Fibroblast of gingiva (primary cell): ENCODE data around the gene ASTN2.
"Not testable (repeated sequence)": the region's sequence is repeated elsewhere in the genome, so short reads cannot be mapped to it uniquely, and the experiment has no call there.

Source experiments
- DNase-seq: peaks from one replicate; pipeline ENCODE4 v3.0.0-alpha.2; 2011; ENCODE audit warnings: low read depth

The ASTN2 gene

DNA sequence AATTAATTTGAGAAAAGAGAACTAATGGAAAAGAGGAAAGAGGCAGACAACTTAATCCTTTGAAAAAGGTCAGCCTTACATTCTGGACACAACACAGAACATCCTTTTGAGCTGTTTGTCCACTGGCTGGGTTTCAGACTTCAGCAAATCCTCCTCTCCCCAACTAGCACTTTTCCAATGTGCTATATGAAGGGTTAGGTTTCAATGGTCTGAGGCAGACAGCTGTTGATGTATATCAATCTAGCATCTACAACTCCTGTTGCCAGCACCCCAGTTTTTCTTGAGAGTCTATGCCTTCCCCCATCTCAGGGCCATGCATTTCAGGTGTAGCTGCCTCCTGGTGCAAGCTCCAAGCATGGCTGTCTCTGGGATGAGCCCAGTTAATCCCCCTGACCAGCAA lies 553.5 kb downstream of the ASTN2 start:
- DNase-seq: no peak

- peak; percentile 8 for DNase-seq
Observed at GRCh38 chr9:116860509-116861120, 554.2 kb downstream of the ASTN2 start.

DNA sequence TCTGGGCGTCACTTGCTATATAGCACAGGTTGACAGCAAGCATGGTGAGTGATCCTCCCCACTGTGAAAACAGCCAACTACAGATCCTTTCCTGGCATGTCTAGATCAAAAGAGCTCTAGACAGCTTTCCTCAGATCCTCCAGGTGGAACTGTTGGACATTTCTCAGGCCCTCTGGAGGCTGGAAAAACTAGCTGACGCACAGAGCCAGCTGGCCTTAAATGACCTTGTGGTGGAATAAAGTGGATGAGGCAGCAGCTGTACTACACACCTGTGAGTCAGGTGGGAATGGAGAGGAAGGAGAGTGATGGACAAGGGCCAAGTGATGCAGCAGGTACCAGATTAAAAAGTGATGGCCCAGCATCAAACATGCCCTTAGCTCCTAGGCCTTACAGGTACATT lies 555.1 kb downstream of the ASTN2 start:
- DNase-seq: no peak

- no peak for DNase-seq
Observed at GRCh38 chr9:116857321-116857720, 557.5 kb downstream of the ASTN2 start.

DNA sequence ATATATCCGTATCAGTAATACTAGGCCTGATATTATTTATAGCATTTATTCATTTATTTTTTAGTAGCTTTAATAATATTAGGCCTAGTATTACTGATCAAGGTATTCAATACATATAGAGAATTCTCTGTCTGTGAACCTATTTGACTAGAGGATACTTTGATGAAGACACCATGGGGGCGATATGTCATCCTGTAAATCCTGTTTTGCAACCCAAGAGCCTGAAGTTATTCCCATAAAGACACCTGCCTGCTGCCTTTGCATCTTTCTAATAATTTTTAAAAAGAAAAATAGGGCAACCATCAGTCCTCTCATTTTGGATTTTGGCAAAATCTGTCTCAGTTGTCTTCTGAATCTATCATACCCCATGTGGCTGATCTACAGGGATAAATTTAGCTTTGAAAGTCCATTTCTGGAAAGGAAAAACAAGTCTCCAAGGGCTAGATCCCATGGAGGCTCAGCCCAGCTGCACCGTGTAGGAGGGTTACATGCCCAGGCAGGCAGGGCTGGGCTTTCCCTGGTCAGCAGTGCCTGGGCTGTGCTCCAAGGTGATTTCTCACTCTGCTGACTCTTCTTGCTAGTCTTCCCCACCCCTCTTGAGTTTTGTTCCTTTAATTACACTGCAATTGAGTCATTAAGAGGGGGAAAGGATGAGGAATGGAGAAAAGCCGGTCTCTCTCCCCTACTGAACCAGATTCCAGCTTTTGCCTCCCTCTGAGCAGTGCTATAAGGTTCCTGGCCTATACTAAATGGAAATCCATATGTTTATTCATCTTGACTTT lies 558.8 kb downstream of the ASTN2 start:
- DNase-seq: no peak

GRCh38 chr9:116849721-116850120 lies 565.1 kb downstream of the ASTN2 start:
- no peak for DNase-seq

DNA sequence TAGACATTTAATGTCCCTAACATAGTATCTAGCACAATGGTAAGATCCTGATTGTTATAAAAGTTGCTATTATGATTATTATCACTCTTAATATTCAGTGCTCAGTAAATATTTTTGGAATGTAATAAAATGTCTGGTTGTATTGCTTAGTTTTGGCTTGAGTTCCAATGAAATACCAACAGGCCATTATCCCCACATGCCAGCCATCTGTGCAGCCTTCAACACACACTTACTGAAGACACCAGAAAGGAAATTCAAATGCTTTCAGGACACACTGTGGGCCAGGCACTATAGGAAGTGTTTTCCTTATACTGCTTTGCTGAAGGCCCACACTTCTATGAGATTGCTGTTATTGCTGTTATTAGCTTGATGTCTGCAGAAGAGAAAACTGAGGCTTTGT lies 570.2 kb downstream of the ASTN2 start:
- DNase-seq: no peak

GRCh38 chr9:116843863-116844620 lies 570.8 kb downstream of the ASTN2 start:
- no peak for DNase-seq

- no peak for DNase-seq
Observed at GRCh38 chr9:116842658-116843057, 572.2 kb downstream of the ASTN2 start.

DNA sequence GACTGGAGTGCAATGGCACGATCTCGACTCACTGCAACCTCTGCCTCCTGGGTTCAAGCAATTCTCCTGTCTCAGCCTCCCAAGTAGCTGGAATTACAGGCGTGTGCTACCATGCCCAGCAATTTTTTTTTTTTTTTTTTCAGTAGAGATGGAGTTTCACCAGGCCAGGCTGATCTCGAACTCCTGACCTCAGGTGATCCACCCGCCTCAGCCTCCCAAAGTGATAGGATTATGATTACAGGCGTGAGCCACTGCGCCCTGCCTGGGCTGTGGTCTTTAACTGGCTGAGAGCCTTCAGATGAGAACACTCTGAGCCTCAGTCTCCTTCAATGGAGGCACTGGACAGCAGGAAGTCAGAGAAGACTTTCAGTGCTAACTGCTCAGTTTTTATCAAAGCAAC lies 576.4 kb downstream of the ASTN2 start:
- DNase-seq: not testable (repeated sequence)

- DNase-seq: no peak
Observed at GRCh38 chr9:116837018-116837989, 577.6 kb downstream of the ASTN2 start.

- not testable (repeated sequence) for DNase-seq
Observed at GRCh38 chr9:116830321-116830720, 584.5 kb downstream of the ASTN2 start.

- DNase-seq: no peak
Observed at GRCh38 chr9:116821633-116822229, 593.1 kb downstream of the ASTN2 start.

- no peak for DNase-seq
Observed at GRCh38 chr9:116819116-116819515, 595.7 kb downstream of the ASTN2 start.

- no peak for DNase-seq
Observed at GRCh38 chr9:116817762-116818161, 597.1 kb downstream of the ASTN2 start.

DNA sequence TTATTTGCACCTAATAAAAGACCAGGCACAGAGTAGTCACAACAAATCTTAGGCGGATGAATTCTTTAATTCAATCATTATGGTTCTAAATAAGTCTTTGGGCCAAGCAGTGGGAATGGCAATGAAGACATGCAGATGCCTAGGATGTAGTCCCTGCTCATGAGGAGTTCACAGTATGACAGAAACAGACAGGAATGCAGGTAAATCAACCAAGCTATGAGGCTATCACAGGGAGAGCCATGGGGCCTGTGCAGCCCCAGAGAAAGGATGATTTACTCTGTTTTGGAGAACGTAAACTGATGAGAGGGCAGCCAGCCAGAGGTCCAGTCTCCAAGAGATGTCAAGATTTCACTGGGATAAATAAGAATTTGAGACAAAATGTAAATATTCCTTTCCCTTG lies 598.4 kb downstream of the ASTN2 start:
- DNase-seq: no peak

GRCh38 chr9:116815835-116816234 lies 599.0 kb downstream of the ASTN2 start:
- no peak for DNase-seq

DNA sequence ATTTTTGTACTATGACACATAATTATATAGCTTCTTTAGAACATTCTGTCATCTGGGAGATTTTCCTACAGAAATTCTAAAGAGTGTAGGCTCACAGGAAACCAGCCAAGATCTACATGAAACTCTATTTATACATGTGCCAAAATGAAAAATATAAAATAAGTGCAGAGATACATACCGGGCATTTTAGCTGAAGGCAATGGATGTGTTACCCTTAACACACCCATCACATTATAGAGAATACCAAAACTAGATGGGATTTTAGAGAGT lies 601.9 kb downstream of the ASTN2 start:
- DNase-seq: no peak

DNA sequence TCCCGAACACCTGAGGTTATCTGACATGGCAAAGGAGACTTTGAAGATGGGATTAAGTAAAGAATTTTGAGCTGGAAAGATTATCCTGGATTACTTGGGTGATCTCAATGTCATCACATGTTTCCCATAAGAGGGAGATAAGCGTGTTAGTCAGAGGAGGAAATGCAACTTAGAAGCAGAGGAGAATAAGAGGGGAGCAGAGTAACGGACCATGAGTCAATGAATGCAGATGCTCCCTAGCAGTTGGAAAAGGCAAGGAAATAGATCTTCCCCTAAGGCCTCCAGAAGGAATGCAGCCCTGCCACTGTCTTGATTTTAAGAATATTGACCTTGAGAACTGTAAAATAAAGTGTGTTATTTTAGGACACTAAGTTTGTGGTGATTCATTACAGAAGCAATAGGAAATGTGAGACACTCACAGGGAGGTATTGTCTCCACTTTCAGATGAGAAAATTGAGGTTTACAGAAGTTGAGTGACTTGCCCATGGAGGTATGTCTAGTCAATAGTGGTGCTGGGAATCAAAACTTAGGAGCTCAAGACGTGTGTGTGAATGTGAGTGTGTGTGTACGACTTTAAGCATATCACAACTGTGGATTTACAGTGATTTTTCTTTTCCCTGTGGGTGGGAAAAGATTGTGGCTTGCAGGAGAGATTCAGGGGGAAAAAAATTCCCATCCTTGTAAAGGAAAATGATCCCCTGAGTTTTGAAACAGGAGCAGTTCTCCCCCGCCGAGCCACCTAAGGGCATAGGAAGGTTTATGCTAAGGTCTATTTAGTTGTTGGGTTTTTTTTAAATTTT lies 602.4 kb downstream of the ASTN2 start:
- no peak for DNase-seq

DNA sequence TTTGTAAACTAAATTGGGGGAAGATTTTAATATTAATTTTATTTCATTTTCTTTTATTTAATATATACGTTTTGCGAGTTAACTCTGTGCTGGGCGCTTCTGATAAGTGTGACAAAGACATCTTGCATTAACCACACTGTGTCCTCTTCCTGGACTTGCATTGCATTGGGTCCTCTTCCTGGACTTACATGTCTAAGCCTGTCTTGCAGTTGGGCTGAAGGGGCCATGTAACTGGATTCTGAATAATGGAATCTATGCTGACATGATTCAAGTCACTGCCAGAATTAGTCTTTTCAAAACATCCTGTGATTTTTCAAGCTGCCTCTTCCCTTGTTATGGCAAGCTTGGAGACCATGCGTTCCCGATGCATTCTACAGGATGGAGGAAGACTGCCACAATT lies 605.2 kb downstream of the ASTN2 start:
- no peak for DNase-seq

GRCh38 chr9:116806075-116806474 lies 608.8 kb downstream of the ASTN2 start:
- DNase-seq: no peak
